Erythroblast (primary cell): ENCODE measurements around the gene SAMD9L.

Experiments
- DNase-seq, 2 experiments: peaks; one replicate each; lab custom pipeline; 2025; lab: John Stamatoyannopoulos, UW
- GATA1 ChIP-seq: IDR thresholded peaks from 2 replicates; pipeline ENCODE4 v1.6.1; 2011; ENCODE audit warnings: low read depth, mild to moderate bottlenecking, control low read depth, low read length, moderate library complexity
- POLR2A ChIP-seq: IDR thresholded peaks from 2 replicates; pipeline ENCODE4 v1.6.1; 2011; ENCODE audit warnings: mild to moderate bottlenecking, low read length

The SAMD9L gene

DNA sequence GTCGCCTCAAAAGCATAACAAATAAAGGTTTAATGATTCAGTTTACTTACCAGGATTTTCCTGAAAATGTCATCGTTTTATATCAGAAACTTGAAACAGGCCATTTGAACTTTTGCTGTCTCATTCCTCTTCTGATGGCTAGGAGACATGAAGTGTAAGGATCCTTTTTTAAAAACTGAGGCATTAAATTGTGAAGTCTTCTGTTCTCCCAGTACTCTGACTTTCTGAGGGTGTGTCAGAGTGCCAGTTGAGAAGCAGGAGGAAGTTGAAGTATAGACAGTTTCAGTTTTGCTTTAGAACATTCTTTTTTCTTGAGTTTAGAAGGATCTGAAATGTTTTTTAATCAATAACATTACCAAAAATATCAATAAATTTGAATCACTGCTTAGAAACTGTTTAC lies at the start of gene SAMD9L:
SAMD9L (minus strand) TSS at position 242 of the 400 bp plus-strand sequence. CDS start 12,414 bp downstream, outside the sequence.
- TF ChIP-seq POLR2A: peak; percentile 14
- TF ChIP-seq GATA1: no peak
- DNase-seq: peak; percentile 54 to 64

- DNase-seq: no peak
- TF ChIP-seq GATA1 (no peak), POLR2A (no peak)
Observed at GRCh38 chr7:93196336-93196735, 48.2 kb upstream of the SAMD9L start.

DNA sequence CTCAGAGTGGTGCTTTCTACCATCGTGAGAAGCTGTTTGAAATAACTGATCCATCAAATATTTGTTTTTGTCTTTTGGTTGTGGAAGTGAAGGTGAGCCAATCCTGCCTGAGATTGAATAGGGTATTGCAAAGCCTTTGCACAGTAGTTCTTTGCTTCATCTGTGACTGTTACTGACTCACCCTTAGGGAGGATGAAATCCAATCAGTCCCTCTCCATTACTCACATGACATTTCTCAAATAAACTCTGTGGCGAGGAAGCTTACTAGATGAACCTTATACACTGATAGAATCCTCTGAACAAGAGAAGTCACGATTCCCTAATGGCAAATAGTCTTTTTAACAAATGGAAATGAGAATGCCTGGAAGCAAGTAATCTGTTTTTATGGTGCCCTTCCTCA lies 46.2 kb upstream of the SAMD9L start:
- TF ChIP-seq GATA1: no peak
- TF ChIP-seq POLR2A: no peak
- DNase-seq: no peak

GRCh38 chr7:93188870-93189634 lies 40.9 kb upstream of the SAMD9L start:
- TF ChIP-seq POLR2A (no peak), GATA1 (no peak)
- no peak for DNase-seq

DNA sequence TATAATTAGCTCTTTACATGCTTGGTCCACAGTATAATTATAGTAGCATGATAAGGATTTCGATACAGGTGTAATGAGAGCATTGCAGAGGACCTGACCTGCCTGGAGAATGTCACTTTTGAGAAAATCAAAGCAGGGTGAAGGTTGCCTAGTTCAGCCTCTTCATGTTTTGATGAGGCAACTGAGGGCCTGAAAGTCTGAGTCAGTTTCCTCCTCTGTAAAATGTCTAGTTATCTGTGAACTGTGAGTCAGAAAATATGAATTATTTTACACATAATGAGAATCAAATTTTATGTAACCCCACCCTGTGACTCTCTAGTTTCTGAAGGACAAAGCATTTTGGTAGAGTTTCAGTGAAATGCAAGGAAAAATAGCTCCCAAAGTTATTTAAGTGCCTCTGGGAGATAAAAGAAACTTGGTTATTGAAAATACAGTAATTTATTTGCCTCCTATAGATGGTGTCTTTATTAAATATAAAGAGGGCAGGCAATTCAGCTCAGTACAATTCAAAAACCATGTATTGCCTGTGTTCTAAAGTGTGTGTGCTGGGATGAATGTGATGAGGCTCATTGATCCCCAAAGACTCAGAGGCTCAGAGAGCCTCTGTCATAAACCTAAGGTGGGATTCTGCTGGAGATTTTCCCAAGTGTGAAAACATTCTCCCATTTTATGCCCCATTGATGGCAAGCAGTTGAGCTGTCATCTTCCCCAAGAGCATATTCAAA lies 37.3 kb upstream of the SAMD9L start:
- DNase-seq: no peak
- TF ChIP-seq POLR2A (no peak), GATA1 (no peak)

DNA sequence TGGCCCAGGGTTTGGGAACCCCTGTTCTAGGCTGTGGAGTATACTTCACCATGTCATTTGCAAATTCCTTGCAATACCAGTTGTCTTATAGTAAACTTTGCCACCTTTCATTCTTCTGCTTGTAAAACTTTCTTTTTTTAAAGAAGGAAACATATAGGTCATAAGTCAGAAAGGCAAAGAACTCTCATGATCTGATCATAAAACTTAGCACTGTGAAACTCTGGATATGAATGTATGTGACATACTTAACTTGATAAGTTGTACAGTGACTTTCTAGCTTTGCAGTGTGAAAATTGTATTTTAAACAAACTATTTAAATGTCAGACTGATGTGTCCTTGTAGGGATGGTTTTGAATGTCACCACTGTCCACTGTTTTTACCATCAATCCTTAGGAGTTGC lies 31.0 kb upstream of the SAMD9L start:
- TF ChIP-seq GATA1 (no peak), POLR2A (no peak)

DNA sequence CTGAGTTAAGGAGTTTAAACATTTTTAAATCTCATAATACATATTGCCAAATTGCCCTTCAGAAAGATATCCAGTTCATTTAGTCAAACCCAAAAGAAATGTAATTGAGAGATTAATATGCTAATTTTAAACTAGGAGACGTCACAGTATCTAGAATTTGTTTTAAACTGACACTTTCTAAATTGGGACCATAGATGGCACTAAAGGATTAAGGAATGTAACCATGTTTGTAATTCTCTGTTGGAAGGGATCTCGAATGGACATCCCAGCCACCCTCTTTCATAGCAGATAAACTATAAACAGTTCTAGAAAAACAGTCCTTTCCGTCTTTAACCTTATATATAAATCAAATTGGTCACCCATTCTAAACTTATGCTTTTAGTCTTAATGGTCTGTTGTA lies 30.0 kb upstream of the SAMD9L start:
- TF ChIP-seq POLR2A (no peak), GATA1 (no peak)
- DNase-seq: peak; percentile 2 to 25

More for the DNA sequence above, 31.0 kb upstream of the SAMD9L start:
- DNase-seq: no peak

GRCh38 chr7:93176992-93177580 lies 28.9 kb upstream of the SAMD9L start:
- TF ChIP-seq POLR2A (no peak), GATA1 (no peak)
- DNase-seq: no peak

DNA sequence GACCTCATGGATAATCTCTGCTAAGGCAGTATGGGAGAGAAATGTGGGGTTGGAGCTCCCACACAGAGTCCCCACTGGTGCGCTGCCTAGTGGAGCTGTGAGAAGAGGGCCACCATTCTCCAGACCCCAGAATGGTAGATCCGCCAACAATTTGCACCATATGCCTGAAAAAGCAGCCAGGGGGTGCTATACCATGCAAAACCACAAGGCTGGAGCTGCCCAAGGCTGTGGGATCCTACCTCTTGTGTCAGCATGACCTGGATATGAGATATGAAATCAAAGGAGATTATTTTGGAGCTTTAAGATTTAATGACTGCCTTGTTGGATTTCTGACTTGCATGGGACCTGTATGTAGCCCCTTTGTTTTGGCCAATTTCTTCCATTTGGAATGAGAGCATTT lies 27.0 kb upstream of the SAMD9L start:
- peak; percentile 2 to 14 for DNase-seq
- TF ChIP-seq POLR2A (no peak), GATA1 (no peak)

DNA sequence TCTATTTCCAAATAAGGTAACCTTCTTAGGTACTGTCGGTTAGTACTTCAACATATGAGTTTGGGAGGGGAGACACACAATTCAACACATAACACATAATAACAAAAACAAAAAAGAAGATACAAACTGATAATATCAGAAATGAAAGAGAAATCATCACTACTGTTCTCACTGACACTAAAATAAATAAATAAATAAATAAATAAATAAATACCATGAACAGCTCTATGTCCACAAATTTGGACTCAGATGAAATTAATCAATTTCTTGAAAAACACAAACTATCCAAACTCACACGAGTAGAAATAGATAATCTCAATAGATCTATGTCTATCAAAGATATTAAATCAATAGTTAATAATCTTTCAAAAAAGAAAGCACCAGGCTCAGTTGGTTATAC lies 24.5 kb upstream of the SAMD9L start:
- TF ChIP-seq GATA1 (no peak), POLR2A (no peak)
- no peak for DNase-seq

GRCh38 chr7:93171606-93172226 lies 23.5 kb upstream of the SAMD9L start:
- TF ChIP-seq POLR2A (no peak), GATA1 (no peak)
- peak; percentile 42 to 62 for DNase-seq

DNA sequence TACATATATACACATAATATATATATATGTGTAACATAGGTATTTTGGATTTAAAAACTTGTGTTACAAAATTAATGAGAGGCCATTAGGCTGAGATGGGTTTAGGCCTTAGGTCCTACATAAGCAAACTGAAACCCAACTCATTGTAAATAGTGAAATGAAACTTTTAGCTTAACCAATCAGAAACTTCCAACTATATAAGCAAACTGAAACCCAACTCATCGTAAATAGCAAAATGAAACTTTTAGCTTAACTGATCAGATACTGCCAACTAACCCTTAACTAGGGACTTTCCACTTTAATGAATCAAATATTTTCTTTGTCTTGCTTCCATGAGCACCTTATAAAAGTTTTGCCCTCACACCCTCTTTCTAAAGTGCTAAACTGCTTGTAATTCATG lies 17.3 kb upstream of the SAMD9L start:
- no peak for DNase-seq

GRCh38 chr7:93164766-93165165 lies 16.6 kb upstream of the SAMD9L start:
- TF ChIP-seq POLR2A (no peak), GATA1 (no peak)
- no peak for DNase-seq

More for the DNA sequence above, 17.3 kb upstream of the SAMD9L start:
- TF ChIP-seq POLR2A (no peak), GATA1 (no peak)
